ENCODE data around the gene SMYD3. TPM values are rescaled to one million over a fixed set of nuclear protein-coding genes. Genes with fewer than 3 reads are reported as not detected.

Gene SMYD3
- total and polyA plus RNA-seq, 4 donors: 10.5 to 40.1 (median 32.5) TPM

DNA sequence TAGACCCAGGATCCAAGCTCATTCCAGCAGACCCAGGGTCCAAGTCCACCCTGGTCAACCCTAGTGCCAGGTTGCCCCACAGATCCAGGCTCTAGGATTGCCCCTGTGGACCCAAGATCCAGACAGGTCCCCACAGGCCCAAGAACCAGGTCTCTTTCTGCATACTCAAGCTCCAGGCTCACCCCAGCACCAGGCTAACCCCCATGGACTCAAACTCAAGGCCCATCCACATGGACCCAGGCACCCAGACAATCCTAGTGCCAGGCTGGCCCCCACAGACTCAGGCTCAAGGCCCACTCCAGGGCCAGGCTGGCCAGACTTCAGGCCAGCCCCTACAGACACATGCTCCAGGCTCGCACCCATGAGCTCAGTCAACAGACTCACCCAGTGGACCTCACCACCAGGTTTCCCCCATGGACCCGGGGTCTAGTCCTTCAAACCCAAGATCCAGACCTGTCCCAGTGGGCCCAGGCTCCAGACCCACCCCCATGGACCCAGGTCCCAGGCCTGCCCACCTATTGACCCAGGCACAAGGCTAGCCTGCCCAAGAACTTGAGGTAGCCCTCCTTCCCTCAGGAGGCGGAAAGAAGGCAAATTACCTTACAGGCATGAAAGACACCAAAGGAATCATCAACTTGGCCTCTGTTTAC lies 124.4 kb downstream of the SMYD3 start:
- peaks cover 0 to 4% (median 0%) of the 10 kb centered on the region in 5 donors for H3K4me1 ChIP-seq (ENCODE audit: control insufficient read depth in 5 of 5, insufficient read depth in 5 of 5, low read length in 5 of 5)
- no peak overlapping the region for H3K4me3 ChIP-seq
- H3K36me3 ChIP-seq (ENCODE audit: control insufficient read depth in 4 of 4, insufficient read depth in 4 of 4, low read length in 4 of 4): no peaks in the 10 kb centered on the region
- ATAC-seq (ENCODE audit: insufficient read depth, low FRiP score) (no peak), DNase-seq (no peak)
- TF ChIP-seq, protein P1, sequence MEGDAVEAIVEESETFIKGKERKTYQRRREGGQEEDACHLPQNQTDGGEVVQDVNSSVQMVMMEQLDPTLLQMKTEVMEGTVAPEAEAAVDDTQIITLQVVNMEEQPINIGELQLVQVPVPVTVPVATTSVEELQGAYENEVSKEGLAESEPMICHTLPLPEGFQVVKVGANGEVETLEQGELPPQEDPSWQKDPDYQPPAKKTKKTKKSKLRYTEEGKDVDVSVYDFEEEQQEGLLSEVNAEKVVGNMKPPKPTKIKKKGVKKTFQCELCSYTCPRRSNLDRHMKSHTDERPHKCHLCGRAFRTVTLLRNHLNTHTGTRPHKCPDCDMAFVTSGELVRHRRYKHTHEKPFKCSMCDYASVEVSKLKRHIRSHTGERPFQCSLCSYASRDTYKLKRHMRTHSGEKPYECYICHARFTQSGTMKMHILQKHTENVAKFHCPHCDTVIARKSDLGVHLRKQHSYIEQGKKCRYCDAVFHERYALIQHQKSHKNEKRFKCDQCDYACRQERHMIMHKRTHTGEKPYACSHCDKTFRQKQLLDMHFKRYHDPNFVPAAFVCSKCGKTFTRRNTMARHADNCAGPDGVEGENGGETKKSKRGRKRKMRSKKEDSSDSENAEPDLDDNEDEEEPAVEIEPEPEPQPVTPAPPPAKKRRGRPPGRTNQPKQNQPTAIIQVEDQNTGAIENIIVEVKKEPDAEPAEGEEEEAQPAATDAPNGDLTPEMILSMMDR (IDR thresholded peaks at IDR 0.05; ENCODE audit: control extremely low read depth, extremely low read depth): no peak
- H3K27ac ChIP-seq (ENCODE audit: low read depth in 1 of 2, low read length in 1 of 2): no peak overlapping the region
- 99 to 100% methylated on average over 3 of the region's 3 CpGs for WGBS, 2 donors
- no peak overlapping the region for H3K9ac ChIP-seq (ENCODE audit: insufficient read depth in 1 of 2, low read length in 2 of 2)
- H3K27me3 ChIP-seq (ENCODE audit: control insufficient read depth in 3 of 3, insufficient read depth in 3 of 3, low read length in 2 of 3): no peaks in the 10 kb centered on the region
- no peaks in the 10 kb centered on the region for H3K9me3 ChIP-seq (ENCODE audit: control insufficient read depth in 4 of 4, insufficient read depth in 3 of 4, low read length in 3 of 4)

DNA sequence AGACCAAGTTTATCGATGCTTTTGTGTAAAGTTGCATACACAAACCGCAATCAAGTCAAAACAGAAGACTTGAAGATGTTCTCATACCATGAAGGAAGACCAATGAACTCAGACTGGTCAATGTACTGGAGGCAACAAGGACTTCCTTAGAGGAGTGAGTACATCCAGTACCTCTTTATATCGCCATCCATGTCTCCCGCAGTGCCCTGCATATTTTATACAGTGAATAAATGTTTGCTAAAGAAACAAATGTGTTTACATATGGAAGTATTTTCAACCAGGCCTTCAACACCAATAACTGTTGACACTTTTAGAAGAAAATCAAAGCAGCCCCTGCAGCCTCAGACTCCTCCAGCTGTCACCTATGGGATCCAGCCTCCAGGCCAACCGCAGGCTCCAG lies 125.6 kb downstream of the SMYD3 start:
- H3K27me3 ChIP-seq (ENCODE audit: control insufficient read depth in 3 of 3, insufficient read depth in 3 of 3, low read length in 2 of 3): no peaks in the 10 kb centered on the region
- H3K36me3 ChIP-seq (ENCODE audit: control insufficient read depth in 4 of 4, insufficient read depth in 4 of 4, low read length in 4 of 4): no peaks in the 10 kb centered on the region
- DNase-seq (no peak), ATAC-seq (ENCODE audit: insufficient read depth, low FRiP score) (no peak)
- H3K9ac ChIP-seq (ENCODE audit: insufficient read depth in 1 of 2, low read length in 2 of 2): no peak overlapping the region
- no peak overlapping the region for H3K27ac ChIP-seq (ENCODE audit: low read depth in 1 of 2, low read length in 1 of 2)
- WGBS, 2 donors: 95 to 99% methylated on average over 5 of the region's 5 CpGs
- H3K4me1 ChIP-seq (ENCODE audit: control insufficient read depth in 5 of 5, insufficient read depth in 5 of 5, low read length in 5 of 5): peaks cover 0 to 4% (median 0%) of the 10 kb centered on the region in 5 donors
- no peak overlapping the region for H3K4me3 ChIP-seq
- TF ChIP-seq, protein P1 (IDR thresholded peaks at IDR 0.05; ENCODE audit: control extremely low read depth, extremely low read depth): no peak
- H3K9me3 ChIP-seq (ENCODE audit: control insufficient read depth in 4 of 4, insufficient read depth in 3 of 4, low read length in 3 of 4): no peaks in the 10 kb centered on the region

DNA sequence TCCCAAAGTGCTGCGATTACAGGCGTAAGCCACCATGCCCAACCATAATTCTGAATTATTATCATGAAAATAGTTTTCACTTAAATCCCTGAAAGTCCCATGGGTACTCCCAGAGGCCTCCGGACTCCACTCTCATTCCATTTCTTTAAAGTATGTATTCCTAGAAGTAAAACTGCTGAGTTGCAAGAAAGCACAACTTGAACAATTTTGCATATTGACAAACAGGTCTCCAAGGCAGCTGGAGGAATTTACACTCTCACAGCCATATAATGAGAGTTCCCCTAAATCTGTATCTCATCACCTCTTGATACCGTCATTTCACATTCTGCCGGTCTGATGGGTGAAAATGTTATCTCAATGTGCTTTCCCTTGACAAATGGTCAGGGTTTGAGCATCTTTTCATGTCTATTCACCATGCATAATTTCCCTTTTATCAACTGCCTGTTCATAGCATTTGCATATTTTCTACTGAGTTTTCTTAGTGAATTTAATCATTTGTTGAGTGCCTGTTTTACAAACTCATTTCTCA lies 129.4 kb downstream of the SMYD3 start:
- Histone ChIP-seq H3K9me3 (ENCODE audit: control insufficient read depth in 4 of 4, insufficient read depth in 3 of 4, low read length in 3 of 4) (no peaks in the 10 kb centered on the region), H3K27ac (ENCODE audit: low read depth in 1 of 2, low read length in 1 of 2) (no peak overlapping the region), H3K4me3 (no peak overlapping the region), H3K9ac (ENCODE audit: insufficient read depth in 1 of 2, low read length in 2 of 2) (no peak overlapping the region), H3K27me3 (ENCODE audit: control insufficient read depth in 3 of 3, insufficient read depth in 3 of 3, low read length in 2 of 3) (no peaks in the 10 kb centered on the region), H3K36me3 (ENCODE audit: control insufficient read depth in 4 of 4, insufficient read depth in 4 of 4, low read length in 4 of 4) (no peaks in the 10 kb centered on the region), H3K4me1 (ENCODE audit: control insufficient read depth in 5 of 5, insufficient read depth in 5 of 5, low read length in 5 of 5) (peaks cover 0 to 6% (median 0%) of the 10 kb centered on the region in 5 donors)
- ATAC-seq (ENCODE audit: insufficient read depth, low FRiP score): no peak
- TF ChIP-seq, protein P1 (IDR thresholded peaks at IDR 0.05; ENCODE audit: control extremely low read depth, extremely low read depth): no peak
- no peak for DNase-seq
- WGBS, 2 donors: 97 to 99% methylated on average over 5 of the region's 5 CpGs
